HG03108 (cell line): ENCODE results near the gene CCNB2.
A peak's percentile ranks its signal among the peaks of the same experiment; 100 is the strongest.
"Not testable (repeated sequence)": the region's sequence is repeated elsewhere in the genome, so short reads cannot be mapped to it uniquely, and the experiment has no call there.

Experiments
- ATAC-seq: cut with Tn5 transposase; IDR thresholded peaks from one replicate; pipeline ENCODE4 v1.9.1; 2021; ENCODE audit warnings: moderate library complexity; ENCODE audit not compliant: unreplicated experiment

Gene CCNB2

GRCh38 chr15:59104912-59105732, at the start of gene CCNB2:
Gene CCNB2, plus strand, starts transcription at chr15:59105146. Its CDS starts 123 bp downstream, at chr15:59105269.
- ATAC-seq: peak; percentile 98

- no peak for ATAC-seq
Observed at GRCh38 chr15:59059076-59059597, 45.8 kb upstream of the CCNB2 start.

- ATAC-seq: no peak
Observed at GRCh38 chr15:59060348-59060747, 44.6 kb upstream of the CCNB2 start.

GRCh38 chr15:59063042-59063441, 41.9 kb upstream of the CCNB2 start:
- ATAC-seq: no peak

- no peak for ATAC-seq
Observed at GRCh38 chr15:59069430-59069829, 35.5 kb upstream of the CCNB2 start.

- no peak for ATAC-seq
Observed at GRCh38 chr15:59074607-59075006, 30.3 kb upstream of the CCNB2 start.

- no peak for ATAC-seq
Observed at GRCh38 chr15:59087731-59088130, 17.2 kb upstream of the CCNB2 start.

GRCh38 chr15:59094077-59094476, 10.9 kb upstream of the CCNB2 start:
- ATAC-seq: no peak

GRCh38 chr15:59096429-59096828, 8.5 kb upstream of the CCNB2 start:
- ATAC-seq: no peak

GRCh38 chr15:59099162-59099685, 5.7 kb upstream of the CCNB2 start:
- no peak for ATAC-seq

GRCh38 chr15:59104602-59104911, 389 bp upstream of the CCNB2 start:
- ATAC-seq: no peak

- no peak for ATAC-seq
Observed at GRCh38 chr15:59105854-59106253, 908 bp downstream of the CCNB2 start.

GRCh38 chr15:59111251-59111650, 6.3 kb downstream of the CCNB2 start:
- no peak for ATAC-seq

GRCh38 chr15:59115047-59115446, 10.1 kb downstream of the CCNB2 start:
- no peak for ATAC-seq

GRCh38 chr15:59116141-59116540, 11.2 kb downstream of the CCNB2 start:
- ATAC-seq: no peak

GRCh38 chr15:59116771-59117170, 11.8 kb downstream of the CCNB2 start:
- ATAC-seq: no peak

- ATAC-seq: no peak
Observed at GRCh38 chr15:59119625-59120024, 14.7 kb downstream of the CCNB2 start.

- no peak for ATAC-seq
Observed at GRCh38 chr15:59120937-59121336, 16.0 kb downstream of the CCNB2 start.

GRCh38 chr15:59124261-59124660, 19.3 kb downstream of the CCNB2 start:
- ATAC-seq: no peak

- not testable (repeated sequence) for ATAC-seq
Observed at GRCh38 chr15:59125683-59126082, 20.7 kb downstream of the CCNB2 start.

GRCh38 chr15:59127255-59127654, 22.3 kb downstream of the CCNB2 start:
- not testable (repeated sequence) for ATAC-seq

- no peak for ATAC-seq
Observed at GRCh38 chr15:59131456-59131855, 26.5 kb downstream of the CCNB2 start.
